Measurements from ENCODE around the gene TBC1D10B.
A peak's percentile ranks its signal among the peaks of the same experiment; 100 is the strongest.

The TBC1D10B gene, protein sequence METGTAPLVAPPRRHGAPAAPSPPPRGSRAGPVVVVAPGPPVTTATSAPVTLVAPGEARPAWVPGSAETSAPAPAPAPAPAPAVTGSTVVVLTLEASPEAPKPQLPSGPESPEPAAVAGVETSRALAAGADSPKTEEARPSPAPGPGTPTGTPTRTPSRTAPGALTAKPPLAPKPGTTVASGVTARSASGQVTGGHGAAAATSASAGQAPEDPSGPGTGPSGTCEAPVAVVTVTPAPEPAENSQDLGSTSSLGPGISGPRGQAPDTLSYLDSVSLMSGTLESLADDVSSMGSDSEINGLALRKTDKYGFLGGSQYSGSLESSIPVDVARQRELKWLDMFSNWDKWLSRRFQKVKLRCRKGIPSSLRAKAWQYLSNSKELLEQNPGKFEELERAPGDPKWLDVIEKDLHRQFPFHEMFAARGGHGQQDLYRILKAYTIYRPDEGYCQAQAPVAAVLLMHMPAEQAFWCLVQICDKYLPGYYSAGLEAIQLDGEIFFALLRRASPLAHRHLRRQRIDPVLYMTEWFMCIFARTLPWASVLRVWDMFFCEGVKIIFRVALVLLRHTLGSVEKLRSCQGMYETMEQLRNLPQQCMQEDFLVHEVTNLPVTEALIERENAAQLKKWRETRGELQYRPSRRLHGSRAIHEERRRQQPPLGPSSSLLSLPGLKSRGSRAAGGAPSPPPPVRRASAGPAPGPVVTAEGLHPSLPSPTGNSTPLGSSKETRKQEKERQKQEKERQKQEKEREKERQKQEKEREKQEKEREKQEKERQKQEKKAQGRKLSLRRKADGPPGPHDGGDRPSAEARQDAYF

GRCh38 chr16:30370456-30371247 lies at the start of gene TBC1D10B:
TSS of gene TBC1D10B (minus strand) at chr16:30370494. CDS start at chr16:30370183, 311 bp downstream.
- TF ChIP-seq, protein P1, sequence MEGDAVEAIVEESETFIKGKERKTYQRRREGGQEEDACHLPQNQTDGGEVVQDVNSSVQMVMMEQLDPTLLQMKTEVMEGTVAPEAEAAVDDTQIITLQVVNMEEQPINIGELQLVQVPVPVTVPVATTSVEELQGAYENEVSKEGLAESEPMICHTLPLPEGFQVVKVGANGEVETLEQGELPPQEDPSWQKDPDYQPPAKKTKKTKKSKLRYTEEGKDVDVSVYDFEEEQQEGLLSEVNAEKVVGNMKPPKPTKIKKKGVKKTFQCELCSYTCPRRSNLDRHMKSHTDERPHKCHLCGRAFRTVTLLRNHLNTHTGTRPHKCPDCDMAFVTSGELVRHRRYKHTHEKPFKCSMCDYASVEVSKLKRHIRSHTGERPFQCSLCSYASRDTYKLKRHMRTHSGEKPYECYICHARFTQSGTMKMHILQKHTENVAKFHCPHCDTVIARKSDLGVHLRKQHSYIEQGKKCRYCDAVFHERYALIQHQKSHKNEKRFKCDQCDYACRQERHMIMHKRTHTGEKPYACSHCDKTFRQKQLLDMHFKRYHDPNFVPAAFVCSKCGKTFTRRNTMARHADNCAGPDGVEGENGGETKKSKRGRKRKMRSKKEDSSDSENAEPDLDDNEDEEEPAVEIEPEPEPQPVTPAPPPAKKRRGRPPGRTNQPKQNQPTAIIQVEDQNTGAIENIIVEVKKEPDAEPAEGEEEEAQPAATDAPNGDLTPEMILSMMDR (IDR thresholded peaks at IDR 0.05): no peak

- TF ChIP-seq, protein P1 (IDR thresholded peaks at IDR 0.05): no peak
Observed at GRCh38 chr16:30418350-30419181, 48.3 kb upstream of the TBC1D10B start.

- TF ChIP-seq, protein P1 (IDR thresholded peaks at IDR 0.05): peak; percentile 37; the same call in 1 of the 2 replicates
Observed at GRCh38 chr16:30417529-30418349, 47.4 kb upstream of the TBC1D10B start.

GRCh38 chr16:30416624-30417528 lies 46.6 kb upstream of the TBC1D10B start:
- TF ChIP-seq, protein P1 (IDR thresholded peaks at IDR 0.05): no peak

DNA sequence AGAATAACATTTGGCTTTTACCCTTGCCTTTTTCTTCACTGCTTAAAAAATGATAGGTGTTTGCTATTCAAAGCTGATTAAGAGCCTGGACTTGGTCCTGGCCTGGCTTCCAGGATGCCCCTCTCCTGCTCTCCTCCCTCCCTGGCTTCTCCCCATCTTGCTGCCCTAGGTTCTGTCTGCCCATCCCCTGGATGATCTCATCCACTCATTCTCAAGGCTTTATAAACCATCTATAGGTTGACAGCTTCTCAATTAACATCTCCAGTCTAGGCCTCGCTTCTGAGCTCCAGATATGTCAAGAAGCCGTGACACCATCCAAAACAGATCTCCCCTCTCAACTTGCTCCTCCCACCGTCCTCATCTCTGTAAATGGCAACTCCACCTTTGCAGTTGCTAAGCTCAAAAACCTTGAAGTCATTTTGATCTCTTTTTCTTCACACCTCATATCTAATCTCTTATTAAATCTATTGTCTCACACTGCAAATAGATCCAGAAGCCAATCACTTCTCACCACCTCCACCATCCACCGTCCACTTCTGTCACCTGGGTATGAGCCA lies 45.8 kb upstream of the TBC1D10B start:
- TF ChIP-seq, protein P1 (IDR thresholded peaks at IDR 0.05): no peak
